Retinal pigment epithelial cell (primary cell): ENCODE results near the gene IGSF8.

Experiments used
- DNase-seq: peaks from one replicate; pipeline ENCODE4 v3.0.0-alpha.2; 2010; ENCODE audit warnings: low read depth
- H3K4me3 ChIP-seq: 2 replicates; pipeline ENCODE4 v1.5.1; 2011; ENCODE audit warnings: mild to moderate bottlenecking, low read length, control low read depth, moderate library complexity
- TF ChIP-seq, protein P1 (sequence below): conservative IDR thresholded peaks from 2 replicates; pipeline ENCODE4 v1.5.1; 2011; ENCODE audit warnings: low read depth, low read length, control low read depth, inconsistent platforms

The IGSF8 gene

DNA sequence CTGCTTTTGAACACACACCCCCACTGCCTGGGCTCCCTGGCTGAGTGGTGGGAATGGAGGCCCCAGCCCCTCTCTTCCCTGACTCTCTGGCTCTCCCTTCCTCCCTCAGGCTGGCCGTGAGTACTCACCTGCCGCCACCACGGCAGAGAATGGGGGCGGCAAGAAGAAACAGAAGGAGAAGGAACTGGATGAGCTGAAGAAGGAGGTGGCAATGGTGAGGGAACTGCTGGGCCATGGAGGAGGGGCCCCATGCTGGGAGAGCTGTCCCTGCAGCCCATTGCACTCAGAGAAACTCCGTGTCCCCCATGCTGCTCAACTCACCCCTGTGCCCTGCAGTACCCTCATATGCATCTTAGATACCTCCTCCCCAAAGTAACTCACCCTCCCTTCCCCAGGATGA is 22.4 kb upstream of the IGSF8 start:
- no peak for DNase-seq
- TF ChIP-seq, protein P1, sequence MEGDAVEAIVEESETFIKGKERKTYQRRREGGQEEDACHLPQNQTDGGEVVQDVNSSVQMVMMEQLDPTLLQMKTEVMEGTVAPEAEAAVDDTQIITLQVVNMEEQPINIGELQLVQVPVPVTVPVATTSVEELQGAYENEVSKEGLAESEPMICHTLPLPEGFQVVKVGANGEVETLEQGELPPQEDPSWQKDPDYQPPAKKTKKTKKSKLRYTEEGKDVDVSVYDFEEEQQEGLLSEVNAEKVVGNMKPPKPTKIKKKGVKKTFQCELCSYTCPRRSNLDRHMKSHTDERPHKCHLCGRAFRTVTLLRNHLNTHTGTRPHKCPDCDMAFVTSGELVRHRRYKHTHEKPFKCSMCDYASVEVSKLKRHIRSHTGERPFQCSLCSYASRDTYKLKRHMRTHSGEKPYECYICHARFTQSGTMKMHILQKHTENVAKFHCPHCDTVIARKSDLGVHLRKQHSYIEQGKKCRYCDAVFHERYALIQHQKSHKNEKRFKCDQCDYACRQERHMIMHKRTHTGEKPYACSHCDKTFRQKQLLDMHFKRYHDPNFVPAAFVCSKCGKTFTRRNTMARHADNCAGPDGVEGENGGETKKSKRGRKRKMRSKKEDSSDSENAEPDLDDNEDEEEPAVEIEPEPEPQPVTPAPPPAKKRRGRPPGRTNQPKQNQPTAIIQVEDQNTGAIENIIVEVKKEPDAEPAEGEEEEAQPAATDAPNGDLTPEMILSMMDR = no peak
- no peak overlapping the region for H3K4me3 ChIP-seq

GRCh38 chr1:160118928-160119327 is 20.5 kb upstream of the IGSF8 start:
- TF ChIP-seq, protein P1 = no peak
- no peak for DNase-seq
- H3K4me3 ChIP-seq = no peak overlapping the region

DNA sequence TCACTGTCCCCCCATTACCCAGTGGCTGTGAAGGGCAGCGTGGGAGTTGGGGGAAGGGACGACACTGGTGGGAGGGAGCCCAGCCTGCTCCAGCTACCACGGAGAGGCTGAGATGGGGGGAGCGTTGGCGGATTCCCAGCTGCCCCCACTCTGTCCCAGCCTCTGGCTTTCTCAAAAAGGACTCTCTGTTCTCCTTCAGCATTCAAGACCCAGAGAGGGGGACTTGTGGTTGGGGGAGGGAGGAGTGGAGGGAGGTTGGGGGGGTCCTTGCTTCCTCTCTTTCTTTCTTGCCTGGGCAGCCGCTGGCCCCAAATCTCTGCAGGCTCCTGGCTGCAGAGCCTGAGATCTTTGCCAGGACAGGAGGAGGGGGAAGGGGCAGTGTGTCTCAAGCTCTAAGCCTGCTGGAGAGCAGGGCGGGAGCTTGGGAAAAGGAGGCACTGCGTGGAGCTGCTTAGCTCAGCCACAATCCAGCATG is 19.3 kb upstream of the IGSF8 start:
- DNase-seq = no peak
- no peak overlapping the region for H3K4me3 ChIP-seq
- TF ChIP-seq, protein P1 = no peak

GRCh38 chr1:160117300-160117699 is 18.9 kb upstream of the IGSF8 start:
- DNase-seq = no peak
- TF ChIP-seq, protein P1 = no peak
- no peak overlapping the region for H3K4me3 ChIP-seq

DNA sequence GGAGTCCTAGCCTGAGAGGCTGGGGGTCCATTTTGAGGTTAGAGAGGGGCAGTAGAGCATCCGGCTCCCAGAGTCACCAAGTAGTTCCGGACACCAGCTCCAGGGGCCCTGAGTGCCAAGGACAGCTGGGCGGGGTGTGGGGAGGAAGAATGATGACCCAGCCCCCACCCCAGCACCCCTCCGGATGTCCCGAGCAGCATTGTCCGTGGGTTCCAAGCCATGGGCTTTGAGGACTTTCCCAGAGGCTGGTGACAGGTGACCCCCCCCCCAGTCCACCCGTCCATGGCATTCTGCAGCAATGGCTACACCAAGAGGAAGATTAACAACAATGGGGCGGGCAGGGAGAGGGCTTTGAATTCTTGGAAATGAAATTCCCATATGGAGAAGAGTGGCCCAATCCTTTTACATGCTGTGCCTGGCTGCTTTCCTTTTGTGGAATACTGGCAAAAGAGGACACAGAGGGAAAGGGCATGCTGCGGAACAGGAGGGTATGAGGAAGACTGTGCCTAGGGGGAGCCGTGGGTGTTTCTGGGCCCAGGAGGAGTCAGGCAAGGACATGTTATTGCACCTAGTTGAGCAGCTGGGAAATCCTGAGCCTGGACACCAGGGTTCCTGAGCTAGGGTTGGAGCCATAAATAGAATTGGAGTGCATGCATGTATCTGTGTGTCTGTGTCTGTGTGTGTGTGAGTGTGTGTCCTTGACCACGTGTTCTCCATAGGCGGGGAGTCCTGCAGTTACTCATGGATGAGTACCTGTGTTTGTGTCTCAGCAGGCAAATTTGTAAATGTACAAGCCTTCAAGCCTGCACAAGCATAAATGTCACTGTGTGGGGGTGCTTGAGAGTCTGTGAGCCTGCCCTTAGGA is 18.1 kb upstream of the IGSF8 start:
- H3K4me3 ChIP-seq = no peak overlapping the region
- TF ChIP-seq, protein P1 = no peak
- DNase-seq = no peak

GRCh38 chr1:160115545-160116282 is 17.3 kb upstream of the IGSF8 start, which contains the start of gene ATP1A2:
TSS of gene ATP1A2 (plus strand) at chr1:160115759. CDS start at chr1:160115862, 103 bp downstream.
- no peak within 1 kb of the TSS for H3K4me3 ChIP-seq
- no peak for DNase-seq
- TF ChIP-seq, protein P1 = no peak
